ENCODE data around the gene PAMR1.

Gene PAMR1

DNA sequence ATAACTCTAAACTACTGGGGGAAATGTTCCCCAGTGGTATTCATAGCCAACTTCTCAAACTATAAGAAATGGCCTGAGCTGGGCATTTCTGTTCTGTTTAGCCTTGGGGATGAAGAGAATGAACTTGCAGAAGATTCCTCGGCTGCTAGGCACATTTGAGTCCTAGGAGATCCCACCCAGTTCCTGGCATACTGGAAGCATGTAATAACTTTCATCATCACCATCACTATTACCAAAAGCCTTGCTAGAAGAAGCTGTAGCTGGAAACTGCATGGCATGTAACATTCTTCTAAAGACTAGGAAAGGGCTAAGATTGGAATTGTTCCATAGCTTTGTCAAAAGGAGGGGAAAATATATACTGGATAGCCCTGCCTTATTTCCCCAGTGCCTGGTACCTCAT, 65.9 kb downstream of the PAMR1 start:
- no peak for DNase-seq (ENCODE audit: low spot score)

DNA sequence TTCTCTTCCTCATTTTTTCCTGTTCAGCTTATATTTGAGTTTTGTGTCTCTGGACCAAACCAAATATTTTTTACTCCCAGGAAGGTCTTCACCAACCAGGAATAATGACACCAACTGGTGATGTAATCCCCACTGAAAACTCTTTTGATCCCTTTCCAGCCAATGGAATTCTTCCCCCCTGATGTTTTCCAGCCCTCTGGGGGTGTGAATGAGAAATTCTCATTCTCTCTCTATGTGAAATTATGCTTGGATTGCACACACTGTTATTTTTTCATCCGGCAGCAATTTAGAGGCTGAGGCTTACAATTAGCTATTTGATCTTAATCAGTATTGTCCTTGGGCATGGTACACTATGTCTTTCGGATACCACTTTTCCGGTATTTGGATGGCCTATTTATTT, 66.6 kb downstream of the PAMR1 start:
- DNase-seq (ENCODE audit: low spot score) = peak; percentile 20

DNA sequence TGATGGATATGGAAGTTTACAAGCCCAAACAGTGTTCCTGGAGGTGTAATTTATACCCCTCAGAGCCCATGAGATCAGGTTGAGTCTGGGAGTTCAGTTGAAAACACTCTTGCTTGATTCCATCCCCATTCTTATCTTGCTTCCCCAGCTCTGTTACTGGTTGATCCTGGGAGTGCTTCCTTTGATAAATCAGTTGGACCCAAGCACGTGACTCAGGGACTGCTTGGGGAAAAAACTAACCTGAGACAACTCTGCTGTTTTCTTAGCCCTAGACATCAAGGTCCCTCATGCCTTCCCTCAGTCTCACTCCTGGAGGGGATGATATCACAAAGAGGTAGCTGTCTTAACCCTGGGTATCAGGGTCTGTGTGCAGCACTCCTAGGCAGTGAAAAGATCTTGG, 71.1 kb downstream of the PAMR1 start:
- no peak for DNase-seq (ENCODE audit: low spot score)

DNA sequence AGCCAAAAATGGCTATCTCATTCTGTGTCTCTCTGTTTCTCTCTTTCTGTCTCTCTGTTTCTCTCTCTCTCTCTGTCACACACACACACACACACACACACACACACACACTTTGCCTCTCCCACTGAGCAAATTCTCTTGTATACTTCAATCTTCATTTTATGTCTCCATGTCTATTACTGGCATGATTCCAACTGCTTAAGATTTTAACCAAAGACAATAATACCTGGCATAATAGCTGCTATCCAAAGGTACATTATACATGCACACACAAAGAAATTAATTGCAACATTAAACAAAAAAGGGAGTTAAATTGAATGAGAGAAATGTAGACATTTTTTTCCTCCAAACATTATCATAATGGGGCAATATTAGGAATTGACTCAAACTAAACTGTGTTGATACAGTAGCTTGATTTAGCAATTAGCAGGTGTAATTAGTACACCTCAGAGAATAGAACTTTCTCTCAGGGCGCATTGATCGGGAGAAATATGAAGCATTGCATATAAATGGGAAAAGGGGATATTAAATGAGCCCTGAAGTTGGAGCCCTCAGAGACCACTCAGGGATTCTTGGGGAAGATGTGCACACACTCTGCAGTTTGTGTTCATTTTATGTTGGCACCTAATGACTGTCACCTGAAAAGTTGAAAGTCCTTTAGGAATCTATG, 88.7 kb downstream of the PAMR1 start:
- DNase-seq (ENCODE audit: low spot score) = no peak

DNA sequence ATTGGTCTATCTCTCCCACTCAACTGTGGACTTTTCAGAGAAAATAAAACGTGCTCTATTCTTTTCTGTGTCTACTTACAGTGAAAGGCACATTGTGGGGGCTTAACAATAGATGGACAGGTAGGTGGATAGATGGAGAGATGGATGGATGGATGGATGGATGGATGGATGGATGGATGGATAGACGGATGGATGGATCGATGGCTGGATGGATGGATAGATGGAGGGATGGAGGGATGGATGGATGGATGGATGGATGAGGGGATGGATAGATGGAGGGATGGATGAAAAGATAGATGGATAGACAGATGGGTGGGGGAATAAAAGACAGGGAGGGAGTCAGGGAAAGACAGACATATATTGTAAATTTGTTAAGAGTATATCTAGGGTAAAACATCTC, 91.8 kb downstream of the PAMR1 start:
- DNase-seq (ENCODE audit: low spot score) = no peak

GRCh38 chr11:35432464-35432863, 93.0 kb downstream of the PAMR1 start:
- DNase-seq (ENCODE audit: low spot score) = no peak

GRCh38 chr11:35427071-35427470, 98.3 kb downstream of the PAMR1 start:
- peak; percentile 64 for DNase-seq (ENCODE audit: low spot score)

DNA sequence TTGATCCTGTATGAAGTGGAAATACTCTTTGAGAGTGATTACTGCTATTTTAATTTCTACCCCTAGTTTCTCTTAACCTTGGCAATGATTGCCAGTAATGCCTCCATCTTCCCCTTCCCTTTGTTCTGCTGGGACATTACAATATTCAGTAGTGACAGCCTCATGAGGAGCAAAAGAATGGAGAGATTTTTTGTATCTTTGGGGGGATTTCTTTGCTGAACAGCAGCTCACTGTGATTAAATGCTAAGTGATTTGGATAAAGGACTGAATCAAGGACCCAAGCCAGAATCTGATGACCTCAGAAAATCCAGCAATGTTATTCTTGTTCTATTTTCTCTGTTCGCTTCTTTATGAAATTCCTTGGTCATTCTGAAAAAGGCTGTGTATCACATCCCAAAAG, 99.1 kb downstream of the PAMR1 start:
- no peak for DNase-seq (ENCODE audit: low spot score)

GRCh38 chr11:35425603-35426212, 99.7 kb downstream of the PAMR1 start:
- no peak for DNase-seq (ENCODE audit: low spot score)

- DNase-seq (ENCODE audit: low spot score) = no peak
Measured at GRCh38 chr11:35424157-35424940, 101.1 kb downstream of the PAMR1 start.

DNA sequence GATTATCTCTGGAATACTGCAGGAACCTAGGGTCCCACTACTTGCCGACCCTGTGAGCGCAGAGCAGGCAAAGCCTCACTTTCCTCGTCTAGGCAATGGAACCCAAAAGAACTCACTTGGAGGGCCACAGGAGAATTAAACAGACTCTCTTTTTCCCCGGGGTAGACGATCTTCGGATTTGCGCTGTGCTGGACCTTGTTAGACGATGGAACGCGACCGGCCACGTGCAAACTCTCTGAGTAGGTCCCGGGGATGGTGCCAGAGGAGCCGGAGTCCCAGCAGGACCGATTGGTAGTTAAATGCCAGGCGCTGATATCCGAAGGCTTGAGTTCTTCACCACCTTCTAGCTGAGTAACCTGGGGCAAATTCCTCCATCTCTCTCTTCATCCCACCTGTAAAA, 105.0 kb downstream of the PAMR1 start:
- DNase-seq (ENCODE audit: low spot score) = no peak

GRCh38 chr11:35419830-35420333, 105.5 kb downstream of the PAMR1 start:
- DNase-seq (ENCODE audit: low spot score) = no peak

DNA sequence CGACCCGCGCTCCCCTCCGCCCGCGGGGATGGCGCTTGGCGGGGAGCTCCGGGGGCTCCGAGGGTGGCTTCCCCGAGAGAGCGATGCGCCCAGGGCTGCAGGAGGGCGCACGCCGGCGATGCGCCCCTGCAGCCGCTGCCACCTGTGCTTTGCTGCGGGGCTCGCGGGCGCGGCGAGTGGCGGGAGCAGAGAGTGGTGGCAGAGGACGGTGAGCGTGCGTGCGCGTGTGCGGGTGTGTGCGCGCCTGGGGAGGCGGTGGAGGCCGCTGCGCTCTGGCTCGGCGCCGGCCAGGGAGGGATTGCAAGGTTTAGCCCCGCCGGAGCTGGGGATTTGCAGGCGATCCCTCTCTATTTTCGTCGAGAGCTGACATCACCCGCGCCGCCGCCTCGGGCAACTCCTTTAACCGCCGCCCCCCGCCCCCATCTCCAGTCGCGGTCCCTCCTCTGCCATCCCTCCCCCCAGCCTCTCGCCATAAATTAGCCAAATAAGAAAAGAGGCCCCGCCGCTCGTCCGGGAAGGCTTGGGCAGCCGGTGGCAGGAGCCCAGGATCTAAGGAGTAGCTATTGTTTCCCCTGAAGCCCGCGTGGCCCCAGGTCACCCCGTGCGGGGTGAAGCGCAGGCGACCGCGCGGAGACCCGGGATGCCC, 106.1 kb downstream of the PAMR1 start, which contains the start of gene SLC1A2:
Gene SLC1A2, minus strand, starts transcription at position 375 of the 646 bp plus-strand sequence. CDS start 592 bp downstream, outside the sequence.
- DNase-seq (ENCODE audit: low spot score) = peak; percentile 63

DNA sequence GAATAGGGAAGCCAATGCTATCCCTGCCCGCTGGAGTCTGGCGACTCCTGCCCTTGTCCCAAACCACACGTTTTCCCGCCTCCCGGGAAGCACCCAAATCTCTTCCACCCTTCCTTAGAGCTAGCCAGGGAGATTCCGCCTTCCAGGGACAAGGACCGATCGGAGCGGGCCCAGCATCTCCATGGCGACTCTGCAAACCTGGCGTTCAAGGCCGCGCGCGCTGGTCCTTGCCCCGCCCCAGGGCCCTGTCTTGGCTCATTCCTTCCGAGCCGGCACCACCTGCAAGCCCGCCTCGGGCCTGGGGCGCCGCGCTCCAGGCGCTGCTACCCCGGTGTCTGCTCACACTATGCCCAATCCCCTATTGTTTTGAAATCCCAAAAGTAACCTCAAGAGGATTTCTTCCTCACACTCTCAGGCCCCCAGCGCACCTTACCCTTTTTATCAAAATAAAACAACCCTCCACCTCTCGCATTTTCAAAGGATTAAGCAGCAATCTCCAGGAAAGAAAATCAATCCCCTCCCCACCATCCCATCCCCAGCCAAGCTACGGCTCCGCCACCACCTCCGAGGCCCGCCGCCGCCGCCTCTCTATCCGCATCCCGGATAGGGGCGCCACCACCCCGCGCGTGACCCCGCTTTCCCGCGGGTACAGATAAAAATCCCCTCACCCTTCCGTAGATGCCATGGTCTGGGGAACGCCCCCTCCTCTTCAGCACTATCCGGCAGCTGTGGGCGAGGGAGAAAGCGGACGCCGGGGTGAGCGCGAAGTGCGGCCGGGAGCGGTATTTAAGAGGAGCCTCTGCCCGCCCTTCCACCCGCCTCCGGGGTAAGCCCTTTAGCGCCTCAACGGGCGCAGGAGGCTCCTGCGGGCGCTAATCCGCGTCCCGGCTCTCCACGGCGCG, 106.9 kb downstream of the PAMR1 start:
- DNase-seq (ENCODE audit: low spot score) = no peak

DNA sequence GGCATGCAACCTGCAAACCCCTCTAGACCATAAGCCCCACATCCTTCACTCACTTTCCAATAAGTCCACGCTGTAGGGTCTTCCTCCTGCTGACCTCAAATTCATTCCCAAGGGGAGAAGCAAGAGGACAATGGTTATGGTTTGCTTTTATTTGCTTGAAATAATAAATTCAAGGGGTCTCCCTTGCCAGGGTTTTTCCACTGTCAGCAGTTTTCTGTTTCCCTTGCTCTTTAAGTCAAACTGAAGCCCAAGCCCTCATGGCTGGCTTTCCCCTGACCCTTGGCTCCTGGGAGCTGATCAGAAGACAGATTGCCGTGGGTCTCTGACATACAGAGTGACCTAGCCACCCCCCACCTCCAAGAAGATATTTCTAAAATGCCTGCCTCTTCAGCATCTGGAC, 109.9 kb downstream of the PAMR1 start:
- DNase-seq (ENCODE audit: low spot score) = no peak

GRCh38 chr11:35414776-35415175, 110.6 kb downstream of the PAMR1 start:
- DNase-seq (ENCODE audit: low spot score) = no peak

DNA sequence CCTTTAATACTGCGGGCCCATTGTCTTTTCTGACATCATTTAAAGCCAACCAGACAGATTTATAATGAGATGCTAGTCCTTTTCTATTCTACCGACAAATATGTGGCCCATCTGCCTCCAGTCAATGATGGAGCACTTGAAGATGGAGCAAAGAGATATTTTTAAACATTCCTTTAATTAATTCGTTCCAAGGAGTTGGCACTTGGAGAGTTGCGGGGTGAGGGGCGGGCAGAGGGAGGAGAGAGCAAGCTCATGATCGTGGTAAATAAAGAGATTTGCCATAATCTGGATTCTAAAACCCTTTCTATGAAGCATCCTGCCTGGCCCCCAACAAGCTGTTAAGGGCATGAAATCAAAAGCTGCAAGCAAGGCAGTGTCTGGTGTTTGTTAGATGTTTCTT, 111.1 kb downstream of the PAMR1 start:
- DNase-seq (ENCODE audit: low spot score) = no peak

DNA sequence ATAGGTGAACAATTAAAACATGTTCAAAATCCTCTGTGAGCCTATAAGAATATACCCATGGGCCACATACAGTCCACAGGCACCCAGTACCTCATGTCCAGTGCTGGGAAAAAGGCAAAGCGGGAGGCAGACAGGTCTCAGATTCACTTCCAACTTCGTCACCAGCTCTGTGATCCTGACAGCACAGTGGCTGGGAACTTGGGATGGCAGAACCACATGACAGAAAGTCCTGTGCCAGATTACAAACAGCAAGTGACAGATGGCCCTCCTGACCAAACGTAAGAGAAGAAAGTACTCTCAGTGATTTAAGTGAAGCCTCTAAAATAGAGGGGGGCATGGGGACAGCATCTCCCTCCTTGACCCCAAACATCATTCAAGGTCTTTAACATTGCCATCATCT, 111.8 kb downstream of the PAMR1 start:
- no peak for DNase-seq (ENCODE audit: low spot score)

DNA sequence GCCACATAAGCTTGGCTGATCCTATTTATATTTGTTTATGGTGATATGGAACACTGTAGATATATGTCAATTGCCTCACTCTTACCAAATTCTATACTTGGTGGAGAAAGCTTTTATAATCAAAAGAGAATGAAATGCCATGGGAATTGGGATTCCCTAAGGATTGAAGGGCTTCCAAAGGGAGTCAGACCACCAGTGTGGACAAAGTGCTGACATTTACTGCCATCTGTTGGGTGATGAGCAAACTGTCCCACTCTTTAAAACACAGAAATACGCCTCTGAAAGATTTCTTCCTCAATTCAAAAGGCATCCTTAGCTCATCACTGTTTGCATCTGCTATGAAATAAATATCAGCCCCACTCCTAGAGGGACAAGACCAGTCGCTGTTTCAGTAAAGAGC, 113.1 kb downstream of the PAMR1 start:
- DNase-seq (ENCODE audit: low spot score) = no peak

- DNase-seq (ENCODE audit: low spot score) = no peak
Measured at GRCh38 chr11:35407041-35407440, 118.4 kb downstream of the PAMR1 start.

GRCh38 chr11:35404388-35404775, 121.0 kb downstream of the PAMR1 start:
- no peak for DNase-seq (ENCODE audit: low spot score)

Data from putamen (tissue), 1 donor.